ENCODE measurements around the gene TASOR2. TPM values are rescaled to one million over a fixed set of nuclear protein-coding genes. Genes with fewer than 3 reads are reported as not detected.

TASOR2 gene
- total and polyA plus RNA-seq, 9 of the 15 experiments (the other 6 are each of a cell fraction or from before 2014, with no cell fraction given): 12.7 to 75.3 (median 52.3) TPM

DNA sequence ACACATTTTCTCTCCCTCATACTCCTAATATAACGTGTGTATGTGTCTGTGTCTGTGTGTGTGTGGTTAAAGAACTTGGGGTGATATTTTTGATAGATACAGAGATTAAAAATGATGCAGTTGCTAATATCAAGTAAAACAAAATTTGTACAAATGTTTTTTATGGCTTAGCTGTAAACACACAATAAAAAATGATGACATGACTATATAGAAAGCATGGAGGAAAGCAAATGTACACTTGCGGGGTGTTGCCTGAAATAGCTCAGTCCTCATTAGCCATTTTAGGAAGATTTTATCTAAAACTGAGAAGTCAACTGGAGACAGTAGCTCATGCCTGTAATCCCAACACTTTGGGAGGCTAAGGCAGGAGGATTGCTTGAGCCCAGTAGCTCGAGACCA is 5.6 kb upstream of the TASOR2 start (continued):
- TF ChIP-seq ZNF318 (IDR thresholded peaks at IDR 0.05; ENCODE audit: borderline replicate concordance in 1 of 2, low read depth in 1 of 2) (no peak), CREB3 (tag; conservative IDR thresholded peaks at IDR 0.05; ENCODE audit: low read depth) (no peak), ELF1 (tag; IDR thresholded peaks at IDR 0.05) (no peak), PHF8 (IDR thresholded peaks at IDR 0.05; ENCODE audit: borderline replicate concordance, low read length) (no peak), MAFG (tag; conservative IDR thresholded peaks at IDR 0.05) (peak; percentile 59), ZNF140 (CRISPR knock-in tag; IDR thresholded peaks at IDR 0.05) (no peak), ZNF717 (CRISPR knock-in tag; IDR thresholded peaks at IDR 0.05) (no peak), MXI1 (IDR thresholded peaks at IDR 0.05; ENCODE audit: low read depth, low read length) (no peak), CBX3 (IDR thresholded peaks at IDR 0.05; ENCODE audit: borderline replicate concordance in 1 of 2, low read length in 2 of 2) (no peak), ZNF316 (IDR thresholded peaks at IDR 0.05) (peak; percentile 84), STAT5B (CRISPR knock-in tag; IDR thresholded peaks at IDR 0.05) (no peak), ZNF655 (CRISPR knock-in tag; IDR thresholded peaks at IDR 0.05) (no peak), SNRNP70 (optimal IDR thresholded peaks at IDR 0.05; ENCODE audit: low read depth, low read length) (no peak), ZNF583 (CRISPR knock-in tag; IDR thresholded peaks at IDR 0.05) (no peak), ETS2 (tag; IDR thresholded peaks at IDR 0.05; ENCODE audit: borderline replicate concordance, poor library complexity, severe bottlenecking) (no peak), ZNF23 (CRISPR knock-in tag; IDR thresholded peaks at IDR 0.05) (no peak)
- TF ChIP-seq, protein P1, sequence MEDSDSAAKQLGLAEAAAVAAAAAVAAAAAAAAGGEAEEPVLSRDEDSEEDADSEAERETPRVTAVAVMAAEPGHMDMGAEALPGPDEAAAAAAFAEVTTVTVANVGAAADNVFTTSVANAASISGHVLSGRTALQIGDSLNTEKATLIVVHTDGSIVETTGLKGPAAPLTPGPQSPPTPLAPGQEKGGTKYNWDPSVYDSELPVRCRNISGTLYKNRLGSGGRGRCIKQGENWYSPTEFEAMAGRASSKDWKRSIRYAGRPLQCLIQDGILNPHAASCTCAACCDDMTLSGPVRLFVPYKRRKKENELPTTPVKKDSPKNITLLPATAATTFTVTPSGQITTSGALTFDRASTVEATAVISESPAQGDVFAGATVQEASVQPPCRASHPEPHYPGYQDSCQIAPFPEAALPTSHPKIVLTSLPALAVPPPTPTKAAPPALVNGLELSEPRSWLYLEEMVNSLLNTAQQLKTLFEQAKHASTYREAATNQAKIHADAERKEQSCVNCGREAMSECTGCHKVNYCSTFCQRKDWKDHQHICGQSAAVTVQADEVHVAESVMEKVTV (CRISPR knock-in tag; IDR thresholded peaks at IDR 0.05): no peak

All from K562 (cell line).